ENCODE measurements around the gene CALHM5. TPM values are rescaled to one million over a fixed set of nuclear protein-coding genes. Genes with fewer than 3 reads are reported as not detected.

The CALHM5 gene
- total RNA-seq, 1 donor from 2014 or later = 2.2 TPM

GRCh38 chr6:116556814-116557415 is 45.5 kb downstream of the CALHM5 start:
- Histone ChIP-seq H3K9me3 (no peaks in the 10 kb centered on the region), H3K27me3 (no peaks in the 10 kb centered on the region), H3K4me3 (no peak overlapping the region), H3K4me1 (no peaks in the 10 kb centered on the region), H3K27ac (no peak overlapping the region), H3K36me3 (no peaks in the 10 kb centered on the region)
- no peak for DNase-seq (ENCODE audit: extremely low spot score in 2 of 2)
- intact Hi-C loops (cut with DNase I) = no loop called here
- TF ChIP-seq POLR2AphosphoS5 (IDR thresholded peaks at IDR 0.05; ENCODE audit: insufficient read depth in 1 of 2, low read depth in 1 of 2) = no peak
- TF ChIP-seq CTCF (IDR thresholded peaks at IDR 0.05) = no peak
- TF ChIP-seq POLR2A (IDR thresholded peaks at IDR 0.05) = no peak

GRCh38 chr6:116557893-116558292 is 46.5 kb downstream of the CALHM5 start:
- Histone ChIP-seq H3K27me3 (no peaks in the 10 kb centered on the region), H3K4me3 (no peak overlapping the region), H3K4me1 (no peaks in the 10 kb centered on the region), H3K9me3 (no peaks in the 10 kb centered on the region), H3K36me3 (no peaks in the 10 kb centered on the region), H3K27ac (no peak overlapping the region)
- intact Hi-C loops (cut with DNase I) = no loop called here
- DNase-seq (ENCODE audit: extremely low spot score in 2 of 2) = no peak
- TF ChIP-seq CTCF (IDR thresholded peaks at IDR 0.05) = no peak
- TF ChIP-seq POLR2AphosphoS5 (IDR thresholded peaks at IDR 0.05; ENCODE audit: insufficient read depth in 1 of 2, low read depth in 1 of 2) = peak in 1 of 2 donors; percentile 31

GRCh38 chr6:116560130-116560529 is 48.7 kb downstream of the CALHM5 start:
- Histone ChIP-seq H3K4me1 (no peaks in the 10 kb centered on the region), H3K27ac (no peak overlapping the region), H3K36me3 (no peaks in the 10 kb centered on the region), H3K27me3 (no peaks in the 10 kb centered on the region), H3K9me3 (no peaks in the 10 kb centered on the region), H3K4me3 (no peak overlapping the region)
- no peak for DNase-seq (ENCODE audit: extremely low spot score in 2 of 2)
- intact Hi-C loops (cut with DNase I) = no loop called here
- TF ChIP-seq CTCF (IDR thresholded peaks at IDR 0.05) (no peak), POLR2A (IDR thresholded peaks at IDR 0.05) (no peak), POLR2AphosphoS5 (IDR thresholded peaks at IDR 0.05; ENCODE audit: insufficient read depth in 1 of 2, low read depth in 1 of 2) (no peak)

- Histone ChIP-seq H3K27ac (no peak overlapping the region), H3K4me1 (no peaks in the 10 kb centered on the region), H3K36me3 (no peaks in the 10 kb centered on the region), H3K27me3 (no peaks in the 10 kb centered on the region), H3K9me3 (no peaks in the 10 kb centered on the region), H3K4me3 (peak overlapping the region; percentile 12 to 22)
- TF ChIP-seq POLR2A (IDR thresholded peaks at IDR 0.05) (no peak), CTCF (IDR thresholded peaks at IDR 0.05) (peak; percentile 80 to 86 (median 86))
- no peak for DNase-seq (ENCODE audit: extremely low spot score in 2 of 2)
- intact Hi-C loops (cut with DNase I) = no loop called here
Observed at GRCh38 chr6:116561377-116562018, 50.1 kb downstream of the CALHM5 start.

- no peaks in the 10 kb centered on the region for H3K27me3 ChIP-seq
- no peaks in the 10 kb centered on the region for H3K9me3 ChIP-seq
- intact Hi-C loops (cut with DNase I) = no loop called here
- DNase-seq (ENCODE audit: extremely low spot score in 2 of 2) = no peak
- H3K36me3 ChIP-seq = no peaks in the 10 kb centered on the region
- TF ChIP-seq POLR2A (IDR thresholded peaks at IDR 0.05) = no peak
- TF ChIP-seq CTCF (IDR thresholded peaks at IDR 0.05) = no peak
- TF ChIP-seq POLR2AphosphoS5 (IDR thresholded peaks at IDR 0.05; ENCODE audit: insufficient read depth in 1 of 2, low read depth in 1 of 2) = no peak
- H3K4me3 ChIP-seq = no peak overlapping the region
- H3K4me1 ChIP-seq = no peaks in the 10 kb centered on the region
- no peak overlapping the region for H3K27ac ChIP-seq
Observed at GRCh38 chr6:116562019-116562403, 50.6 kb downstream of the CALHM5 start.

All from vagina (tissue), 2 donors.